Measurements from ENCODE around the gene DPT. TPM values are rescaled to one million over a fixed set of nuclear protein-coding genes. Genes with fewer than 3 reads are reported as not detected.

DPT gene
- total RNA-seq, 4 donors from 2014 or later, result 7.2 to 23.6 (median 14.4) TPM

DNA sequence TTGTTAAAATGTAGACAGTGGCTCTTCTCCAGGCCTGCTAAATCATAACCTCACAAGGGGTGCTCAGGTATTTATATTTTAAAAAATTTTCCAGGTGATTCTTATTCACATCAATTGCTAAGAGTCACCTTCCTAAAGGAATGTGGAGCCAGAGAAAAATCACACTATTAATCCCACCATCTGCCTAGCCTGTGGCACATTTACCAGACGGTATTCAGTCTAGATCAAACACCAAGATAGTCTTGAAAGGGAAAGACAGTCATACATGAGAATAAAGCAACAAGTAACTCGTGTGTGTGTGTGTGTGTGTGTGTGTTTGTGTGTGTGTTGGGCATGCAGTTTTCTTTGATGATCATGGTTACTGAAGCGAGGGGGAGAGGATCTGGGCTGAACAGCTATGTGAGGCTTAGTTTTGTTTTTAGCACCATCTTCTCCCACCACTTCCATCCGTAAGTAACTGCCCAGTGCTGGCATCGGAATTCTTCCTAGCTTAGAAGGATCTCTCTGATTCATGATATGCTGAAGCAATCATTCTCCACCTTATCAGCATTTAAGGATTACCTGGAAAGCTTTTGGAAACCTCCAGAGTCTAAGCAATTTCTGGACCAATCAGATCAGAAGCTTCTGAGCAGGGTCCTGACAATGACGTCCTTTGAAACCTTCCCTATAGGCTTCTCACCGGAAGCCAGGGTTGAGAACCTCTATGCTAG lies 2.4 kb upstream of the DPT start:
- Histone ChIP-seq H3K4me3 (no peak overlapping the region), H3K36me3 (no peaks in the 10 kb centered on the region), H3K27me3 (no peaks in the 10 kb centered on the region), H3K4me1 (peaks cover 7% of the 10 kb centered on the region), H3K9me3 (no peaks in the 10 kb centered on the region), H3K27ac (no peak overlapping the region)
- 75% methylated on average over 7 of the region's 7 CpGs for WGBS
- DNase-seq (ENCODE audit: low spot score in 2 of 2), result no peak
- TF ChIP-seq, protein P1, sequence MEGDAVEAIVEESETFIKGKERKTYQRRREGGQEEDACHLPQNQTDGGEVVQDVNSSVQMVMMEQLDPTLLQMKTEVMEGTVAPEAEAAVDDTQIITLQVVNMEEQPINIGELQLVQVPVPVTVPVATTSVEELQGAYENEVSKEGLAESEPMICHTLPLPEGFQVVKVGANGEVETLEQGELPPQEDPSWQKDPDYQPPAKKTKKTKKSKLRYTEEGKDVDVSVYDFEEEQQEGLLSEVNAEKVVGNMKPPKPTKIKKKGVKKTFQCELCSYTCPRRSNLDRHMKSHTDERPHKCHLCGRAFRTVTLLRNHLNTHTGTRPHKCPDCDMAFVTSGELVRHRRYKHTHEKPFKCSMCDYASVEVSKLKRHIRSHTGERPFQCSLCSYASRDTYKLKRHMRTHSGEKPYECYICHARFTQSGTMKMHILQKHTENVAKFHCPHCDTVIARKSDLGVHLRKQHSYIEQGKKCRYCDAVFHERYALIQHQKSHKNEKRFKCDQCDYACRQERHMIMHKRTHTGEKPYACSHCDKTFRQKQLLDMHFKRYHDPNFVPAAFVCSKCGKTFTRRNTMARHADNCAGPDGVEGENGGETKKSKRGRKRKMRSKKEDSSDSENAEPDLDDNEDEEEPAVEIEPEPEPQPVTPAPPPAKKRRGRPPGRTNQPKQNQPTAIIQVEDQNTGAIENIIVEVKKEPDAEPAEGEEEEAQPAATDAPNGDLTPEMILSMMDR (IDR thresholded peaks at IDR 0.05), result no peak

DNA sequence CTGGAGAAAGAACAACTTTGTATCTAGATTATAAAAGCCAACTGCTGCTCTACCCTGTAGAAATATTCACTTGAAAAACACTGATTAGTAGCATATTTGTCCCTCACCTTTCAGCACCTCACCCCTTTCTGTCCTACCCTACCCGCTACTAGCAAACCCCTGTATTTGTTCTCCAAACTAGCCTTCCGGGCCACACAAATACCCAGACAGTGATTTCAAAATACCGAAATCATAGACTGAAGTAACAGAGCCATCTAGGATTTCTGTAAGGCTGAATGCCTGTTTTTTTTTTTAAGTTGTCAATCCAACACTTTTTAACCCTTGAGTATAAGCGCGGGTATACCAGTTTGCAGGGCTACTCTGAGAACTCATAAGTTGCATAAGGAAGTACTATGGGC lies 398 bp upstream of the DPT start:
- no peaks in the 10 kb centered on the region for H3K27me3 ChIP-seq
- WGBS, result 79% methylated on average over 5 of the region's 5 CpGs
- H3K9me3 ChIP-seq, result no peaks in the 10 kb centered on the region
- DNase-seq (ENCODE audit: low spot score in 2 of 2), result no peak
- TF ChIP-seq, protein P1 (IDR thresholded peaks at IDR 0.05), result no peak
- no peak for TF ChIP-seq POLR2AphosphoS5 (IDR thresholded peaks at IDR 0.05)
- no peak for TF ChIP-seq POLR2A (IDR thresholded peaks at IDR 0.05)
- no peak for TF ChIP-seq EP300 (IDR thresholded peaks at IDR 0.05)
- H3K36me3 ChIP-seq, result no peaks in the 10 kb centered on the region
- H3K4me3 ChIP-seq, result no peak overlapping the region
- H3K4me1 ChIP-seq, result peaks cover 11% of the 10 kb centered on the region
- no peak overlapping the region for H3K27ac ChIP-seq

DNA sequence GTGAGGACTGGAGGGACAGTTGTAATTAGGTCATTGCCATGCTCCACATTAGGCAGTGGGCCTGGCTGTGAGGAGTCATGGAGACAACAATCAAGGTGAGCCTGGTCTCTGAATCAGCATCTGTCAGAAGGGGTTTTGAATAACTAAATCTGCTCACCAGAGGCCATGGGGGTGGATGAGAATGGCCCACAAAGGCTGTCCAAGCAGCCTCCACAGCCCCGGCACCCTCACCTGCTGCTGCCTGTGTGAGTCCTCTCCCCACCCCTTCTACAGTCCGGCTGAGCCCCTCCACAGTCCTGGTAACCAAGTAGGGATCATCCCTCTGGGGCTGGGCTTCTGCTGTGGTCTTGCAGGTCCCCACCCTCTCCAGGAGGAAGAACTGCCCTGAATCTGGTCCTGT lies 2.3 kb downstream of the DPT start:
- 92% methylated on average over 2 of the region's 2 CpGs for WGBS
- Histone ChIP-seq H3K9me3 (no peaks in the 10 kb centered on the region), H3K27me3 (no peaks in the 10 kb centered on the region), H3K27ac (no peak overlapping the region), H3K4me1 (peaks cover 11% of the 10 kb centered on the region), H3K36me3 (no peaks in the 10 kb centered on the region), H3K4me3 (no peak overlapping the region)
- TF ChIP-seq, protein P1 (IDR thresholded peaks at IDR 0.05), result no peak
- TF ChIP-seq POLR2AphosphoS5 (IDR thresholded peaks at IDR 0.05) (no peak), EP300 (IDR thresholded peaks at IDR 0.05) (no peak), POLR2A (IDR thresholded peaks at IDR 0.05) (no peak)
- no peak for DNase-seq (ENCODE audit: low spot score in 2 of 2)

DNA sequence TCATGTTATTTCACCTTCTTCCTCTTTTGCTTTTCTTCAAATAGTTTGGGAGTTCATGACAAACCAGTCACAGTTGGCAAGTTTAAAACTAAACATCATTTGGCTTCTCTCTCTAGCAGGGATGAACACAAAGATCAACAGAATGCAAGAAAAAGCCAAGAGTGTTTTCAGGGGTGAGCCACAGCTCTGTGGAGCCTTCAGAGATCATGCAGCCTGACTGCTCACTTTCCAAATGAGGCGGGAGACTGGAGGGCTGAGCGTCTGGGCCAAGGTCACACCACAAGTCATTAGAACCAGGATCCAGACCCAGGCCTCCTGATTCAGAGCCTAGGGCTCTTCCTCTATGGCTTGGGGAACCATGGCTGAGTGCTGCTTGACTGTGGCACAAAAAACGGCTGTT lies 2.7 kb downstream of the DPT start:
- Histone ChIP-seq H3K36me3 (no peaks in the 10 kb centered on the region), H3K27ac (no peak overlapping the region), H3K4me3 (no peak overlapping the region), H3K27me3 (no peaks in the 10 kb centered on the region), H3K4me1 (peaks cover 11% of the 10 kb centered on the region), H3K9me3 (no peaks in the 10 kb centered on the region)
- DNase-seq (ENCODE audit: low spot score in 2 of 2), result no peak
- TF ChIP-seq POLR2A (IDR thresholded peaks at IDR 0.05), result no peak
- no peak for TF ChIP-seq POLR2AphosphoS5 (IDR thresholded peaks at IDR 0.05)
- TF ChIP-seq EP300 (IDR thresholded peaks at IDR 0.05), result no peak
- TF ChIP-seq, protein P1 (IDR thresholded peaks at IDR 0.05), result no peak
- WGBS, result 42% methylated on average over 3 of the region's 3 CpGs

DNA sequence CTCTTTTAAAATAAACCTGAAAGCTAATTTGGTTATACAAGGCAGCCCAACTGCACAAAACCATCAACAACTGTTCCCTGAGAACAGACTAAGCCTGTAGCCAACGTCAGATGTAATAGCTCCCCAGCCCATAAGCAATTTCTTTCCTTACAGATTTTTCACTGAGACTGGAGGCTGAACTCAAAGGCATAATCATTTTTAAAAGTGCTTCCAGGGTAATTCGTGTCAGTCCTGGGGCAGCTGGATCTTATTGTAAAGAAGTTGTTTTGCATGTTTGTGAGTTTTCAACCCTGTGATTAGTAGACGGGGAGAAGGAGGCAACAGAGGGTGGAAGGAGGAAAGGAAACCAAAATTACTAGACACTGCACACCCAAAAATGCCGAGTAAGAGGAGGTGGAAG lies 3.2 kb downstream of the DPT start:
- no peak for TF ChIP-seq EP300 (IDR thresholded peaks at IDR 0.05)
- no peak for TF ChIP-seq POLR2AphosphoS5 (IDR thresholded peaks at IDR 0.05)
- TF ChIP-seq POLR2A (IDR thresholded peaks at IDR 0.05), result no peak
- TF ChIP-seq, protein P1 (IDR thresholded peaks at IDR 0.05), result no peak
- Histone ChIP-seq H3K36me3 (no peaks in the 10 kb centered on the region), H3K4me3 (no peak overlapping the region), H3K27me3 (no peaks in the 10 kb centered on the region), H3K9me3 (no peaks in the 10 kb centered on the region), H3K4me1 (peaks cover 11% of the 10 kb centered on the region), H3K27ac (no peak overlapping the region)
- 59% methylated on average over 4 of the region's 4 CpGs for WGBS
- no peak for DNase-seq (ENCODE audit: low spot score in 2 of 2)
